ENCODE data around the gene VPS8. TPM values are rescaled to one million over a fixed set of nuclear protein-coding genes. Genes with fewer than 3 reads are reported as not detected.

The VPS8 gene
- total and polyA plus RNA-seq, 2 of the 8 experiments (the other 6 are each of a cell fraction or from before 2014, with no cell fraction given), result 13.0 to 41.0 TPM

DNA sequence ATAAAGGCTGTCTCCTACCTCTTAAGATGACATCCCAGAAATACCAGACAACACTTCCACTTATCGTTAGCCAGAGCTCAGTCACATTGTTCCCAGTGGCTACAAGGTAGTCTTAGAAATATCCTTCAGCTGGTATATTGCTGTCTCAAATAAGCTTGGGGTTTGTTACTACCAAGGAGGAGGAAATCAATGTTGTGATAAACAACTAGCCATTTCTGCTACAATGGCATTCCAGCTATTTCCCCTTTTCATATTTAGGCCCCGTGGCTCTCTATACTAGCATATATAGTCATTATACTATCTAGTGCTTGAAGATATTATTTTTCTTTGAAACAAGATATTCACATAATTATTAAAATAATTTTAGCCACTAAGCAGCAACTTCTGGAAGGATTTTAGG is 56.5 kb downstream of the VPS8 start (continued):
- no peak for TF ChIP-seq JUND (IDR thresholded peaks at IDR 0.05; ENCODE audit: low read length)
- TF ChIP-seq BACH1 (IDR thresholded peaks at IDR 0.05; ENCODE audit: low read length), result no peak
